Measurements from ENCODE around the gene KCNIP3. TPM values are rescaled to one million over a fixed set of nuclear protein-coding genes. Genes with fewer than 3 reads are reported as not detected.

Gene KCNIP3
- total RNA-seq, 1 experiment from 2014 or later, result 0.47 TPM

DNA sequence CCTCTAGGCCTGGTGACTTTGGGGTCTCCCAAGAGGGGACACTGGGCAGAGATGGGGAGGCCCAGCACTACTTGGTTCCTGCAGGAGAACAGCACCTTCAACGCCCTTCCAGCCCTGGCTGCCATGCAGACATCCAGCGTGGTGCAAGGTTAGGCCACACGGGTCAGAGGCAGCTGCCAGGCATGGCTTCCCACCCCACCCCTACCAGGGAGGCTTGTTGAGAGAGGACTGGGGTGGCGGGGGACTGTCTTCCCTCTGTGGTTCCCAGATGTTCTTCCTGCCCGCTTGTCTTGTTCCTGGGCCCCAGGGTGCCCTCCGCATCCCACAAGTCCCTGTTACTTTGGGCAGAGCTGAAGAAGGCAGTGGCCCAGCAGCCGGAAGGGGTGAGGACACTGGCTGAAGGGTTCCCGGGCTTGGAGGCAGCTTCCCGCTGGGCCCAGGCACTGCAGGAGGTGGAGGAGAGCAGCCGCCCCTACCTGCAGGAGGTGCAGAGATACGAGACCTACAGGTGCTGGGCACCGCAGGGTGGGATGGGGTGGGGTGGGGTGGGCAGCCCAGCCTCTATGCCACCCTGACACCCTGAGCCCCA, 18.4 kb upstream of the KCNIP3 start:
- Histone ChIP-seq H3K36me3 (no peaks in the 10 kb centered on the region), H3K9me3 (replicated peaks) (no peaks in the 10 kb centered on the region), H3K27ac (no peak overlapping the region), H3K4me3 (no peak overlapping the region), H3K27me3 (replicated peaks) (no peaks in the 10 kb centered on the region), H3K4me1 (replicated peaks) (no peaks in the 10 kb centered on the region)
- DNase-seq (ENCODE audit: low read depth in 1 of 2, low spot score in 2 of 2), result no peak

DNA sequence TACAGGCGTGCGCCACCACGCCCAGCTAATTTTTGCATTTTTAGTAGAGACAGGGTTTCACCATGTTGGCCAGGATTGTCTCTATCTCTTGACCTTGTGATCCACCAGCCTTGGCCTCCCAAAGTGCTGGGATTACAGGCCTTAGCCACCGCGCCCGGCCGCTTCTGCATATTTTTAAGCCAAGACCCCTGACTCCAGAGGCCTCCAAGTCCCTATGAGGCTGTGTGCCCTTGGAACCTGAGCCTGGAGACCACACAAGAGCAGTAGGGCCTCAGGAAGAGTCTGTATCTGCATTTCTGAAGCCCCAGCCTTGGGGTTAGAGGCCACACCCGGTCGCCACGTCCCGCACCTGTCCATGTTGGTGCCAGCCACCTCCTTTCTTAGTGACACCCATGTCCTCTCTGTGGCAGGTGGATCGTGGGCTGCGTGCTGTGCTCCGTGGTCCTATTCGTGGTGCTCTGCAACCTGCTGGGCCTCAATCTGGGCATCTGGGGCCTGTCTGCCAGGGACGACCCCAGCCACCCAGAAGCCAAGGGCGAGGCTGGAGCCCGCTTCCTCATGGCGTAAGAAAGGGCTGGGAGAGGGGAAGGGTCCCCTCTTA, 17.6 kb upstream of the KCNIP3 start:
- no peaks in the 10 kb centered on the region for H3K36me3 ChIP-seq
- H3K27ac ChIP-seq, result no peak overlapping the region
- H3K4me3 ChIP-seq, result no peak overlapping the region
- H3K4me1 ChIP-seq (replicated peaks), result no peaks in the 10 kb centered on the region
- no peaks in the 10 kb centered on the region for H3K27me3 ChIP-seq (replicated peaks)
- no peaks in the 10 kb centered on the region for H3K9me3 ChIP-seq (replicated peaks)
- DNase-seq (ENCODE audit: low read depth in 1 of 2, low spot score in 2 of 2), result no peak

DNA sequence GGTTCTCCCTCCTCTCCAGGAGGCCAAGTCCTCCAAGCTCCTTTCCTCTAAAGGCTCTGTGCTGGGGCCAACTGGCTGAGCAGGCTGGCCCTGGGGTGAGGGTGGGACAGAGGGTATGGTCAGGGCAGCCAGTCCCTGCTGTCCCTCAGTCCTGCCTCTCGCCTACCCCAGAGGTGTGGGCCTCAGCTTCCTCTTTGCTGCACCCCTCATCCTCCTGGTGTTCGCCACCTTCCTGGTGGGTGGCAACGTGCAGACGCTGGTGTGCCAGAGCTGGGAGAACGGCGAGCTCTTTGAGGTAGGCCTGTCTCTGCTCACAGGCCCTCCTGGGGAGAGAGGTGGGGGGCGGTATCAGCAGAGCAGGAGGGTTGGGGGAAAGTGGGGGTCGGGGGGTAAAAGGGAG, 16.1 kb upstream of the KCNIP3 start:
- Histone ChIP-seq H3K9me3 (replicated peaks) (no peaks in the 10 kb centered on the region), H3K27me3 (replicated peaks) (no peaks in the 10 kb centered on the region), H3K36me3 (no peaks in the 10 kb centered on the region), H3K4me3 (no peak overlapping the region), H3K27ac (no peak overlapping the region), H3K4me1 (replicated peaks) (no peaks in the 10 kb centered on the region)
- DNase-seq (ENCODE audit: low read depth in 1 of 2, low spot score in 2 of 2), result no peak

DNA sequence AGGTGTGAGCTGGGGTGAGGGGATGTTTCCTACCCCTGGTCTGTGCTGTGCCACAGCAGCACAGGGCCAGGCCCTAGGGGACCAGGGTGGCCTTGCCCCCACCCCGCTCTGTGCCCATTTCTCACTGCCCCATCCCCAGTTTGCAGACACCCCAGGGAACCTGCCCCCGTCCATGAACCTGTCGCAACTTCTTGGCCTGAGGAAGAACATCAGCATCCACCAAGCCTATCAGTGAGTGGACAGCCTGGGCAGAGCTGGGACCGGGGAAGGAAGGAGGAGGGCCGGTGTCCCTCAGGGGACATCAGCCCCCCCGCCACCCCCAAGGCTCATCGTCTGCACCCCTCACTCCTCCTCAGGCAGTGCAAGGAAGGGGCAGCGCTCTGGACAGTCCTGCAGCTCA, 15.4 kb upstream of the KCNIP3 start:
- Histone ChIP-seq H3K27me3 (replicated peaks) (no peaks in the 10 kb centered on the region), H3K4me3 (no peak overlapping the region), H3K36me3 (no peaks in the 10 kb centered on the region), H3K4me1 (replicated peaks) (no peaks in the 10 kb centered on the region), H3K27ac (no peak overlapping the region), H3K9me3 (replicated peaks) (no peaks in the 10 kb centered on the region)
- DNase-seq (ENCODE audit: low read depth in 1 of 2, low spot score in 2 of 2), result no peak

DNA sequence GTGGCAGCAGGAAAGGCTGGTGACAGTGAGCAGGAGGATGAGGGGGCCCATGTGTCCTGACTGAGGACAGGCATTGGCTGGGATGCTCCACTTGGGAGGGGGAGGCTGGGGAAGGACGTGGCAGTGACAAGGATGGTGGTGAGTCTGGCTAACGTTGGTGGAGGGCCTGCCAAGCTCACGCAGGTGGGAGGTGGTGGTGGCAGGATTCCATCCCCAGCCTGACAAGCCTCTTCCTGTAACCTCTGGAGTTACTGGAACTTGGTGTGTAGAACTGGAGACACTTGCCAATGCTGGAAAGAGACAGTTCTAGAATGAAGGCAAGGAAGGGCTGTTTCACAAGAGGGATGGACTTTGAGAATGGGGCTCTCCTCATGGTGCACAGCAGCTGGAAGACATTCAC, 14.7 kb upstream of the KCNIP3 start:
- Histone ChIP-seq H3K36me3 (no peaks in the 10 kb centered on the region), H3K27ac (no peak overlapping the region), H3K4me1 (replicated peaks) (no peaks in the 10 kb centered on the region), H3K4me3 (no peak overlapping the region), H3K9me3 (replicated peaks) (no peaks in the 10 kb centered on the region), H3K27me3 (replicated peaks) (no peaks in the 10 kb centered on the region)
- no peak for DNase-seq (ENCODE audit: low read depth in 1 of 2, low spot score in 2 of 2)

DNA sequence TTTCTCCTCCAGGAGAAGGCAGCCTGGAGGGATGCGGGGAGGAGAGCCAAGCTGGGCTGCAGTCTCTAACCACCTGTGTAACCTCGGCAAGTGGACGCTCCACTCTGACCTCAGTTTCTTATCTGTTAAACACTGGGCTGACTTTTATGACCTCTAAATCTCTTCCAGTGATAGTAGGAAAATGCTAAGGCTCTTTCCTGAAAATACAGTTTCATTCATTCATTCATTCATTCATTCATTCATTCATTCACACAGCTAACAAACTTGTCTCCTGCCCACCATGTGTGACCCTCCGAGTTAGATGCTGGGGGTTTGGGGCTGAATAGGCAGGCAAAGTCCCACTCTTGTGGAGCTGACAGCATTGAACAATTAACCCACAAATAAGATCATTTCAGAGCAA, 13.6 kb upstream of the KCNIP3 start:
- H3K36me3 ChIP-seq, result no peaks in the 10 kb centered on the region
- no peak overlapping the region for H3K27ac ChIP-seq
- DNase-seq (ENCODE audit: low read depth in 1 of 2, low spot score in 2 of 2), result no peak
- H3K27me3 ChIP-seq (replicated peaks), result no peaks in the 10 kb centered on the region
- no peak overlapping the region for H3K4me3 ChIP-seq
- no peaks in the 10 kb centered on the region for H3K4me1 ChIP-seq (replicated peaks)
- no peaks in the 10 kb centered on the region for H3K9me3 ChIP-seq (replicated peaks)

DNA sequence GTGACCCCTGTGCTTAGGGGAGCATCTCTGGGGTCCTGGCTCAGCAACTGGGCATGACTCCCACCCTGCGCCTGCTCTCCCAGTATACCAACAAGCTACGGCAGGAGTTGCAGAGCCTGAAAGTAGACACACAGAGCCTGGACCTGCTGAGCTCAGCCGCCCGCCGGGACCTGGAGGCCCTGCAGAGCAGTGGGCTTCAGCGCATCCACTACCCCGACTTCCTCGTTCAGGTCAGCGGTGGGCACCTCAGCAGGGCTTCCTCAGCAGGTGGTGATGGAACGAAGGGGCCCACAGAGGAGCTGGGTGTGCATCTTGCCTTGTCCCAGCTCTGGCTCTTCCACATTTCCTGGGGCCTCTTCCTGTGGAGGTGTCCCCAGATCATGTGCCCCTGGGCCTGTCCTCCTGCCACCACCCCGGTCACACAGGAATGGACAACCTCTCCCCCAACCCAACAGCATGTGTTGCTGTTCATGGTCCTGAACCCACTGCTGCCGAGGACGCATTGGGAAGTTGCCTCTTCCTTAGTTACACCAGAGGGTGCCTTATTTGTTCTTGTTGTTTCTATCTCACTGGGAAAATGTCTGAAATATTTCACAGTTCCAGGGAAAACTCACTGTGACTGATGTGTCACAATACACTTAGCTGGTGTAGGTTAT, 12.1 kb upstream of the KCNIP3 start:
- Histone ChIP-seq H3K4me3 (no peak overlapping the region), H3K27ac (no peak overlapping the region), H3K36me3 (no peaks in the 10 kb centered on the region), H3K27me3 (replicated peaks) (no peaks in the 10 kb centered on the region), H3K4me1 (replicated peaks) (no peaks in the 10 kb centered on the region), H3K9me3 (replicated peaks) (no peaks in the 10 kb centered on the region)
- DNase-seq (ENCODE audit: low read depth in 1 of 2, low spot score in 2 of 2), result no peak

DNA sequence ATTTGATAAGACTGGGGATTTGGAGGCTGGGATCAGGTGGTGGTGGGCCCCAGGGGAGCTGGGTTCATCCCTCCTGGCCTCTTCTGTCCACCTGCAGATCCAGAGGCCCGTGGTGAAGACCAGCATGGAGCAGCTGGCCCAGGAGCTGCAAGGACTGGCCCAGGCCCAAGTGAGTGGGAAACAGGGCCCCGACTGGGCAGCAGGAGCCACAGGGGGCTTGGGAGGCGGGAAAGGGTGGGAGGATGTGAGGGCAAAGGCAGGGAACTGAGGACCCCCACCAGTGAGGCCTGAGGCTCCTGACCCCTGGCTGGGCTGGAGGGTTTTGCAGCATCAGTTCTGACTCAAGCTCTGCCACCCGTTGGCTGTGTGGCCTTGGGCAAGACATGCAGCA, 11.6 kb upstream of the KCNIP3 start:
- DNase-seq (ENCODE audit: low read depth in 1 of 2, low spot score in 2 of 2), result no peak
- Histone ChIP-seq H3K9me3 (replicated peaks) (no peaks in the 10 kb centered on the region), H3K27ac (no peak overlapping the region), H3K4me1 (replicated peaks) (no peaks in the 10 kb centered on the region), H3K4me3 (no peak overlapping the region), H3K27me3 (replicated peaks) (no peaks in the 10 kb centered on the region), H3K36me3 (no peaks in the 10 kb centered on the region)

DNA sequence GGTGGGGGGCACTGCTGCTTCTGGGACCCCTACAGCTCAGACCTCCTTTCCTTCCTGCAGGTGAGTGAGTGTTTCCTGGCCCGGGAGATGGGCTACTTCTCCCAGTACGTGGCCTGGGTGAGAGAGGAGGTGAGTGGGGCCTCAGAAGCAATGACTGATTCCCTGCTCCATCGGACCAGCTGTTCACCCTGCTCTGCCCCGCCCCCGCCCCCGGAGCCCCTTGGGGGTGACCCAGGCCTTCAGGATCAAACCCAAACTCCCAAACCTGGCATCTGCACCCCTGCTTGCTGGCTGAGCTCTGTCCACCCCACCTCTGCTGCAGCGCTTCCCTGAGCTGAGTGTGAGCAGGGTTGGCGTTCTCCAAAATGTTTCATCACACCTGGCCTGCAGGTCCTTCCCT, 9.8 kb upstream of the KCNIP3 start:
- Histone ChIP-seq H3K36me3 (no peaks in the 10 kb centered on the region), H3K4me3 (no peak overlapping the region), H3K27ac (no peak overlapping the region), H3K27me3 (replicated peaks) (no peaks in the 10 kb centered on the region), H3K4me1 (replicated peaks) (no peaks in the 10 kb centered on the region), H3K9me3 (replicated peaks) (no peaks in the 10 kb centered on the region)
- DNase-seq (ENCODE audit: low read depth in 1 of 2, low spot score in 2 of 2), result no peak

DNA sequence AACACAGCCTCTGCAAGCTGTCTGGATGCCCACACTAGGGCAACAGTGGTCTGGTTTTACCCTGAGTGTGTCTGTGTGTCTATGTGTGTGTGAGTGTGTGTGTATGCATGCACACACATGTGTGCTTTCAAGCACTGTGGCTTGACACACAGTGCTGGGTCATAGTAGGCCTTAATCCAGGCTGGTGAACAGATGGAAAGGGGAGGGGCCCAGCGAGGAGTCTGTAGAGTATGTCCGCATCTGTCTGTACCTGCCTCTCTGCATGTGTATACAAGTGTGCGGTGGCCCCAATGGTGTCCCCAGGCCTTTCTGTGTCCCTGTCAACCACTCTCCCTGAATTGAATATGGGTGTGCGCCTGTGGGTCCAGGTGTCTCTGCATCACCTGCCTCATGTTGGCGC, 9.3 kb upstream of the KCNIP3 start:
- Histone ChIP-seq H3K4me1 (replicated peaks) (no peaks in the 10 kb centered on the region), H3K36me3 (no peaks in the 10 kb centered on the region)

DNA sequence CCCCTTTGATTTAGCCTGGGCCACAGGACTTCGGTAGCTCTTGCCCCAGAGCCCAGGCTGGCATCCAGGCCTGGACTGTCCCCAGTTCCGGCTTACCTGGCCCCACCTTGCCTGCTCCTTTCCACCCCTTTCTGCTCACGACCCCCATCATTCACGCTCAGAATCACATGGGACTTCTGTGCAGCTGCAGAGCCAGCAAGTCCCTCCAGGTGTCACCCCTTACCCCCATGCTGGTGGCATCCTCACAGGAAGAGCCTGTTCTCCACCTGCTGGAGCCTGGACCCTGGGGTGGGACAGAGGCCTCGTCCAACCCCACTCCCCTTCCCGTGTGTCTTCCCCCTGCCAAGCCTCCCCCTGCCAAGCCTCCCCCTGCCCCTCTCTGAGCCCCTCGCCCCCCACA, 7.9 kb upstream of the KCNIP3 start:
- no peaks in the 10 kb centered on the region for H3K4me1 ChIP-seq (replicated peaks)
- no peak overlapping the region for H3K4me3 ChIP-seq
- H3K9me3 ChIP-seq (replicated peaks), result no peaks in the 10 kb centered on the region
- DNase-seq (ENCODE audit: low read depth in 1 of 2, low spot score in 2 of 2), result no peak
- no peak overlapping the region for H3K27ac ChIP-seq
- no peaks in the 10 kb centered on the region for H3K36me3 ChIP-seq
- H3K27me3 ChIP-seq (replicated peaks), result no peaks in the 10 kb centered on the region

More for the DNA sequence above, 9.3 kb upstream of the KCNIP3 start:
- no peak overlapping the region for H3K4me3 ChIP-seq
- H3K27me3 ChIP-seq (replicated peaks), result no peaks in the 10 kb centered on the region
- no peak overlapping the region for H3K27ac ChIP-seq
- no peak for DNase-seq (ENCODE audit: low read depth in 1 of 2, low spot score in 2 of 2)
- H3K9me3 ChIP-seq (replicated peaks), result no peaks in the 10 kb centered on the region

DNA sequence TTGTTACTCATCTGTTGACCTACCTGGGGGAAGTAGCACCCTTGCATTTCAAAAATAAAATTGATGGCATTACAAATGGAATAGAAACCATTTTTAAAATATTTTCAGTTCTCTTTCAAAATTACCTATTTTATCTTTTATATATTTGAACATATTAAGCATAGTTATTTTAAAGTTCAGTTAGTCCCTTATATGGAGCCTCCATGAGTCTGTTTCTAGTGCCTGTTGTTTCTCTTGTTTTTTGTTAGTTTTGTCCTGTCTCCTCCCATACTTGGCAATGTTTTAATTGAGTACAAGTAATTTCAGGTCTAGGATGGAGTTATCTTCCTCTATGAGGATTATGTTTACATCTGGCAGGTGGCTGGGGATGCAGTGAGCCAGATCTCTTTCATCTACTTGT, 5.9 kb upstream of the KCNIP3 start:
- no peak overlapping the region for H3K27ac ChIP-seq
- H3K4me1 ChIP-seq (replicated peaks), result no peaks in the 10 kb centered on the region
- DNase-seq (ENCODE audit: low read depth in 1 of 2, low spot score in 2 of 2), result no peak
- no peaks in the 10 kb centered on the region for H3K27me3 ChIP-seq (replicated peaks)
- H3K4me3 ChIP-seq, result no peak overlapping the region
- no peaks in the 10 kb centered on the region for H3K36me3 ChIP-seq
- no peaks in the 10 kb centered on the region for H3K9me3 ChIP-seq (replicated peaks)

DNA sequence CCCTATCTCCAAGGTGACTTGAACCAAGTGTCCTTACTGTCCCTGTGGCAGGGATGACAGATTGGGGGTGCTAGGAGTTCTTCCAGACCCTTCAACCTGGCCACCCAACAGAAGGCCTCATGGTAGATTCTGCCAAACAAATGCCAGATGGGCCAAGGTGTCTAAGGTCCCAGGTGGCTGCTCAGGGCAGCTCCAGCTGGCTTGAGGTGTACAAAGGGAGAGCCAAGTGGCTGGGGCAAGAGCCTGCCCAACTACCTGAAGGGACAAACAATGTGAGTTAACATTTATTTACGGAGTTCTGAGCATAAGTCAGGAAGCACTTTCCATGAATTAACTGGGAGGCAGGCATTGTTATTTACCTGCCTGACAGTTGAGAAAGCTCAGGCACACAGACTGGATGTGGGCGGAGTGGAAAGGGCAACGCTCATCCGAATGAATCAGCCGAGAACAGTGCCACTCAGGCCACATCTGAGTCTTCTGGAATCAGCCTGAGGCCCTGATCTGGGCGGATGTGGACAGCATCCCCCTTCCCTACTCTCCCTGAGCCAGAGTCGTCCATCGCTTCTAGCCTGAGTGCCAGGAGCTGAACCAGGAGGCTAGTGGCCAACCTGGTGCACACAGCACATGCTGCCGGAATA, 4.4 kb upstream of the KCNIP3 start:
- no peak overlapping the region for H3K4me3 ChIP-seq
- no peaks in the 10 kb centered on the region for H3K9me3 ChIP-seq (replicated peaks)
- H3K27ac ChIP-seq, result no peak overlapping the region
- H3K36me3 ChIP-seq, result no peaks in the 10 kb centered on the region
- no peak for DNase-seq (ENCODE audit: low read depth in 1 of 2, low spot score in 2 of 2)
- no peaks in the 10 kb centered on the region for H3K4me1 ChIP-seq (replicated peaks)
- H3K27me3 ChIP-seq (replicated peaks), result no peaks in the 10 kb centered on the region

DNA sequence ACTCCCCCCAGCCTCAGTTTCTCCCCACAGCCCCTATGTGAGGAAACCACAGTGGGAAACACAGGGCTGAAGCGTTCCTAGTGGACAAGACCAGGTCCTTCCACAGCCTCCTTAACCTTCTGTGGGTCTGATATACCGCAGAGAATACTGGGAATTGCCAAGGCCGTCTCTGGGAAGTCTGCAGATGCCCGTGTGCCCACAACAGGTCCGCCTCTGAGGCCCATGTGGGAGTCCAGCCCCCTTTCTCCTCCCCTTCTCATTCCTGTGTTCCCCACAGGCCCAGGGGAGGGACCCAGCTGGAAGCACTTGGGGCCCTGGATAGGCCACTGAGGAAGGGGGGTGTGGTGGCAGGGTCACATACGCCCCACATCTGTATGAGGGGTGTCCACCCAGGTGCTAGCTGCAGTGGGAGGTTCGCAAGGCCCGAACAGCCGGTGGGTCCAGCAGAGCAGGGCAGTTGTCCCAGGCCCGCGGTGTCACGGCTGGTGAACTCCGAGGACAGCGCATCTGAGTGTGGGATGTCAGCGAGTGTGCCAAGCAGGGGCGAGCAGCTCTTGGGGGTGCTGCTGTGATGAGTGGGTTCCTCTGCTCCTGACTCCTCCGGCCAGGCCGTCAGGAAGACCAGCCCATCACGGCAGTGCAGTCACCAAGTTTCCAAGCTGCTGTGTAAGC, 2.4 kb upstream of the KCNIP3 start:
- Histone ChIP-seq H3K4me1 (replicated peaks) (no peaks in the 10 kb centered on the region), H3K36me3 (no peaks in the 10 kb centered on the region), H3K9me3 (replicated peaks) (no peaks in the 10 kb centered on the region), H3K27me3 (replicated peaks) (no peaks in the 10 kb centered on the region), H3K4me3 (no peak overlapping the region), H3K27ac (no peak overlapping the region)
- DNase-seq (ENCODE audit: low read depth in 1 of 2, low spot score in 2 of 2), result no peak
